Measurements from ENCODE around the gene ACER2. TPM values are rescaled to one million over a fixed set of nuclear protein-coding genes. Genes with fewer than 3 reads are reported as not detected.
A peak's percentile ranks its signal among the peaks of the same experiment; 100 is the strongest.

Gene ACER2
- total RNA-seq, 4 donors from 2014 or later, result 1.8 to 4.1 (median 2.6) TPM

DNA sequence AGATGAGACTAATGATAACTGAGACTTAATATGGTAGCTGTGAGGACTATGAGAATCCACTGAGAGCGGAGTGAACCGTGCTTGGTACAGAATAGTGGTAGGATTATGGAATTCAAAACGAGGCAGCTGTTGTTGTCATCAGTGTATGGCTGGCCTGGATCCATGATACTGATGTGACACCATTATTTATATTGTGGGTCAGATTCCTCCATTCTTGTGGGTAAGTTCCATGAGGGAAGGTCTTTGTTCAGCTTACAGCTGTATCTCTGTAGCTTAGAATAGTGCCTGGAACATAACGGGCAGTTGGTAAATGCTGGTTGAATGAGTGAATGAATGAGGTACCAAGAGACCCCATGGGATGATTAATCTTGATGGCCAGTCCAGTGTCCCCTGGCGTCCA is 61.8 kb downstream of the ACER2 start:
- Histone ChIP-seq H3K9me3 (no peaks in the 10 kb centered on the region), H3K4me3 (no peak overlapping the region), H3K4me1 (peaks cover 9 to 14% (median 12%) of the 10 kb centered on the region in 4 donors), H3K27ac (replicated peaks in 1 of 4) (no peak overlapping the region), H3K27me3 (no peaks in the 10 kb centered on the region), H3K36me3 (no peaks in the 10 kb centered on the region)
- TF ChIP-seq, protein P1, sequence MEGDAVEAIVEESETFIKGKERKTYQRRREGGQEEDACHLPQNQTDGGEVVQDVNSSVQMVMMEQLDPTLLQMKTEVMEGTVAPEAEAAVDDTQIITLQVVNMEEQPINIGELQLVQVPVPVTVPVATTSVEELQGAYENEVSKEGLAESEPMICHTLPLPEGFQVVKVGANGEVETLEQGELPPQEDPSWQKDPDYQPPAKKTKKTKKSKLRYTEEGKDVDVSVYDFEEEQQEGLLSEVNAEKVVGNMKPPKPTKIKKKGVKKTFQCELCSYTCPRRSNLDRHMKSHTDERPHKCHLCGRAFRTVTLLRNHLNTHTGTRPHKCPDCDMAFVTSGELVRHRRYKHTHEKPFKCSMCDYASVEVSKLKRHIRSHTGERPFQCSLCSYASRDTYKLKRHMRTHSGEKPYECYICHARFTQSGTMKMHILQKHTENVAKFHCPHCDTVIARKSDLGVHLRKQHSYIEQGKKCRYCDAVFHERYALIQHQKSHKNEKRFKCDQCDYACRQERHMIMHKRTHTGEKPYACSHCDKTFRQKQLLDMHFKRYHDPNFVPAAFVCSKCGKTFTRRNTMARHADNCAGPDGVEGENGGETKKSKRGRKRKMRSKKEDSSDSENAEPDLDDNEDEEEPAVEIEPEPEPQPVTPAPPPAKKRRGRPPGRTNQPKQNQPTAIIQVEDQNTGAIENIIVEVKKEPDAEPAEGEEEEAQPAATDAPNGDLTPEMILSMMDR (IDR thresholded peaks at IDR 0.05), result no peak
- no peak for TF ChIP-seq POLR2AphosphoS5 (IDR thresholded peaks at IDR 0.05)
- no peak for TF ChIP-seq POLR2A (IDR thresholded peaks at IDR 0.05; ENCODE audit: low read depth)
- TF ChIP-seq EP300 (IDR thresholded peaks at IDR 0.05), result no peak
- intact Hi-C loops (cut with DNase I), result no loop called here
- DNase-seq (ENCODE audit: extremely low spot score), result no peak
- 77% methylated on average over 5 of the region's 5 CpGs for WGBS

DNA sequence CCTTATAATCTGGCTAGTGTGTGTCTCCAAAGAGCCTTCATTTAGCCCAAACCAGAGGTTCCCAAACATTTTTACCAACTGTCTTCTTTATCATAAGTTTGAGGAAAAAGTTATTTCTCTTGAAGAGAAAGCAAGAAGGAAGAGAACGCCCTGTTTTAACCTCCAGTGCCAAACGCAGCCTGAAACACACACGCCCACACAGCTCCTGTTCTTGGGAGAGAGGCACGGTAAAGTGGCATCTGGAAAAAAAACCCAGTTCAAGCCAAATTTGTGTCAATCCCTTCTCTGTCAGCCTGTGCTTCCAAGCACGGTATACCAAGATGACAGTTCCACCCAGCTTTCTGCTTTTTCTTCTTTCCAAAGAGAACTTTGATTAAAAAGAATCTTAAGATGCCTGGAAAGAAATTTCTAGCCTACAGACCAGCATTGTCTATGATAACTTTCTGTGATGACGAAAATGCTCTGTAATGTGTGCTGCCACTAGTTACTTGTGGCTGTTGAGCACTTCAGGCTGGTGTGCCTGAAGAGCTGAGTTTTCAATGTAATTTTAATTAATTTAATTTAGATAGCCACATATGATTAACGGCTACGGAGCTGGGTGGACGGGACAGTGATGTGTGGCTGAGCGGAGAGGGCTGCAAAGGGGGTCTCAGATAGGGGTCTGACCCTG is 62.3 kb downstream of the ACER2 start:
- WGBS, result 63% methylated on average over 10 of the region's 10 CpGs
- H3K4me1 ChIP-seq, result peaks cover 9 to 14% (median 12%) of the 10 kb centered on the region in 4 donors
- no peak overlapping the region for H3K27ac ChIP-seq (replicated peaks in 1 of 4)
- DNase-seq (ENCODE audit: extremely low spot score), result no peak
- intact Hi-C loops (cut with DNase I), result no loop called here
- H3K36me3 ChIP-seq, result no peaks in the 10 kb centered on the region
- TF ChIP-seq POLR2A (IDR thresholded peaks at IDR 0.05; ENCODE audit: low read depth) (no peak), EP300 (IDR thresholded peaks at IDR 0.05) (no peak), POLR2AphosphoS5 (IDR thresholded peaks at IDR 0.05) (no peak)
- TF ChIP-seq, protein P1 (IDR thresholded peaks at IDR 0.05), result no peak
- H3K27me3 ChIP-seq, result no peaks in the 10 kb centered on the region
- H3K9me3 ChIP-seq, result no peaks in the 10 kb centered on the region
- no peak overlapping the region for H3K4me3 ChIP-seq

DNA sequence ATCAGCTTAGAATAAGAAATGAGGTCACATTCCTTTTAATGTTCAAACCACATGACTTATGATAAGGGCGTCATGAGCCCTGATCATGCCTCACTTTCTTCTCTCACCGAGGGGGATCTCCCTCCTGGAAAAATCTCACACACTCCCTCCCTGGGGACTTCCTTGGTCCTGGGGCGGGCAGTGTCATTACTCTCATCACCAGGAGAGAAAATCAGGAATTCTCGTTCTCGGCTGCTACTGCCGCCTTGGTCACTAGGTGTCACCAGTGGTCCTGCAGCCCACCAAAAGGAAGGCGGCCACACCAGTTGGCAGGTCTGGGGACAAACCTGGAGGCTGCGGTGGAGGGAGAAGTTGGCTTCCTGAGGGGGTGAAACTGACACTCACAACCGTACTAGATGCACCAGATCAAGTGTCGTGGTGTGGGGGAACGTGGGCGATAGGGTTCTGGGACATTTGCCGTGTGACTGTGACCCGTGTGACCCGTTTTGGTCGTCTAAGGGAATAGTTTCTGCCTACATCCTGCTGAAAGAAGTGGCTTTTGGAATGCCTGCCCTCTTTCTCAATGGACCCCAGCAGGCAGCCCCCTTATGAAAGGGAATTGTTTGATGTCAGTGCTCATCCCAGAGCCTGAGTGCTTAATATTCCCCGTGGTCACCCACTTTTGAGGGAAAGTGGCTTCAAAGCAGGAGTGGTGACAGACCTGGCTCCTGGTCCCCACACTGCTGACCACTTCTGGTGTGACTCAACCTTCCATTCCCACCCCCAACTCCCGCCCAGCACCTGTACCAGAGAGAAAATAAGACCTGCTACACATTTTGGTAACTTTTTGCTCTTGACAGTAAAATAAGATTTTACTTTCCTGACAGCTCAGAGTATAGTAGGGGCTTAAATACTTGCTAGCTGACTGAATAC is 63.2 kb downstream of the ACER2 start:
- DNase-seq (ENCODE audit: extremely low spot score), result no peak
- Histone ChIP-seq H3K9me3 (no peaks in the 10 kb centered on the region), H3K4me1 (peaks cover 9 to 14% (median 12%) of the 10 kb centered on the region in 4 donors), H3K4me3 (peak overlapping the region in 2 of 4 donors; percentile 14 to 21), H3K27ac (replicated peaks in 1 of 4) (no peak overlapping the region), H3K36me3 (no peaks in the 10 kb centered on the region), H3K27me3 (no peaks in the 10 kb centered on the region)
- 23% methylated on average over 16 of the region's 18 CpGs for WGBS
- intact Hi-C loops (cut with DNase I), result no loop called here
- TF ChIP-seq POLR2A (IDR thresholded peaks at IDR 0.05; ENCODE audit: low read depth), result no peak
- TF ChIP-seq, protein P1 (IDR thresholded peaks at IDR 0.05), result peak; percentile 47 to 81 (median 52)

DNA sequence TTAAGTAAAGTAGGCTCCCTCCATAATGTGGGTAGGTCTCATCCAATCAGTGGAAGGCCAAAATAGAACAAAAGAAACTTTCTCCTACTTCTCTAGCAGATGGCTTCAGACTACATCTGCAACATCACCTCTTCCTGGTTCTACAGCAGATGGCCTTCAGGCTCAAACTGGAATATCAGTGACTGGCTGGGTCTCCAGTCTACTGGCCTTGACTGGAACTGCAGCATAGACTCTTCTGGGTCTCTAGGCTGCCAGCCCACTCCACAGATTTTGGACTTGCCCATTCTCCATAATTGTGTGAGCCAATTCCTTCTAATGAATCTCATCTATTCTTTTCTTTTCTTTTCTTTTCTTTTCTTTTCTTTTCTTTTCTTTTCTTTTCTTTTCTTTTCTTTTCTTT is 64.8 kb downstream of the ACER2 start:
- H3K27ac ChIP-seq (replicated peaks in 1 of 4), result no peak overlapping the region

More for the DNA sequence above, 64.8 kb downstream of the ACER2 start:
- TF ChIP-seq POLR2AphosphoS5 (IDR thresholded peaks at IDR 0.05) (no peak), EP300 (IDR thresholded peaks at IDR 0.05) (no peak), POLR2A (IDR thresholded peaks at IDR 0.05; ENCODE audit: low read depth) (no peak)
- TF ChIP-seq, protein P1 (IDR thresholded peaks at IDR 0.05), result no peak
- DNase-seq (ENCODE audit: extremely low spot score), result no peak
- intact Hi-C loops (cut with DNase I), result no loop called here
- no peaks in the 10 kb centered on the region for H3K27me3 ChIP-seq
- no peaks in the 10 kb centered on the region for H3K36me3 ChIP-seq
- no peaks in the 10 kb centered on the region for H3K9me3 ChIP-seq
- H3K4me3 ChIP-seq, result no peak overlapping the region
- peaks cover 9 to 14% (median 12%) of the 10 kb centered on the region in 4 donors for H3K4me1 ChIP-seq

All from esophagus muscularis mucosa (tissue), 4 donors.